CD4-positive, alpha-beta T cell treated with Interleukin-17A for 4 hours (primary cell): ENCODE data around the gene STMN1.
A peak's percentile ranks its signal among the peaks of the same experiment; 100 is the strongest.

ENCODE experiments used
- DNase-seq: peaks from one replicate; pipeline ENCODE4 v3.0.0-alpha.2; 2020; ENCODE audit warnings: mixed read lengths

Gene STMN1

GRCh38 chr1:25890239-25891034 is 15.8 kb downstream of the STMN1 start:
- DNase-seq = no peak

DNA sequence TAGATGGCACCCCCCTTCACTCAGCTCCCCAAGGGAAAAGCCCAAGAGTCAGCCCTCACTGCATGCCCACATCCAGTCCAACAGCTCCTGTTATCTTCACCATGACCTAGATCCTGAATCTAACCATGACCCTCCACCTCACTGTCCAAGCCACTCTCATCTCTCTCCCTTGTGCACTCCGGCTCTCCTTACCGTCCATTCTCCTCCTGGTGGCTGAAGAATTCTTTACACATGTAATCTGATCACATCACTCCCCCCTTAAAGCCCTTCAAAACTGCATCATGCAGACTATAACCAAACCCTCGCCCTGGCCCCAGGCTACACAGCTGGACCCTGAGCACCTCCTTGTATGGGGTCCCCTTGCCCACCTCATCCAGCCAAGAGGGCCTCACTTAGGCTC is 16.7 kb downstream of the STMN1 start:
- no peak for DNase-seq

DNA sequence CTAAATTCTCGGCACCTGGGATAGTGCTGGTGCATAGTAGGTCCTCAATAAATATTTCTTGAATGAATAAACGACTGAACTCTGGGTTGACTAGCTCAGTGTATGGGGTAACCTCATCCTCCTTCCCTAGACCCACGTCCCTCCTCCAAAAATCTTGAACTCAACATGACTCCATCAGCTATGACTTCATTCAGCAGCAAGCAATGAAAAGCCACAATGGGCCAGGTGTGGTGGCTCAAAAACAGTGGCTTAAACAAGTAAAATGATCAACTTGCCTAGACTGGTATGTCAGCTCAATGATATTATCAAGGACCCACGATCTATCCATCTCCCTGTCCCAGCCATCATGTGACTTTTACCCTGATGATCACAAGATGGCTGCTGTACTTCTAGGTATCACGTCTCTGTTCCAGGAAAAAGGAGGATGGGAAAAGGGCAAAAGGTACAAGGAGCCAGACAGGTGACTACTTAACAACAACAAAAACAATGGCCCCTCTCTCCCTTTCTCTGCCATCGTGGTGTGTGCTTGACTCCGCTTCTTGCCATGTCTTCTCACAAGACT is 17.7 kb downstream of the STMN1 start:
- no peak for DNase-seq

DNA sequence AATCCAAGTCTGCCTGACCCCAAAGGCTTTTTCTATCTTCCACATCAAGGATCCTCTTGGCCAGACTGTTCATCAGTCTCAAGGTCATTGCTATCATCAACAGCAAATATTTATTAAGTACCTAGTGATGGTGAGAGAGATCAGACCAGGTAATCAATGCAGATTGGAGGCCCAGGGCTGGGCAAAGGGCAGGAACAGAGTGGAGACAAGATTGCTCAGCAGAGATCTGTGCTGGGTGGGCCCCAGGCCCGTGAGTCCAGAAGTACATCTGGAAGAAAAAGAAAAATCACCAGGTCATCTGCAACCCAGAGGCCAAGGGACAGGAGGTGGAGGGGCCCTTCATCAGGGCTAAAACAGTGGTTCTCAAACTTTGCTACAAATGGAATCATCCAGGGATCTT is 20.6 kb downstream of the STMN1 start:
- no peak for DNase-seq

DNA sequence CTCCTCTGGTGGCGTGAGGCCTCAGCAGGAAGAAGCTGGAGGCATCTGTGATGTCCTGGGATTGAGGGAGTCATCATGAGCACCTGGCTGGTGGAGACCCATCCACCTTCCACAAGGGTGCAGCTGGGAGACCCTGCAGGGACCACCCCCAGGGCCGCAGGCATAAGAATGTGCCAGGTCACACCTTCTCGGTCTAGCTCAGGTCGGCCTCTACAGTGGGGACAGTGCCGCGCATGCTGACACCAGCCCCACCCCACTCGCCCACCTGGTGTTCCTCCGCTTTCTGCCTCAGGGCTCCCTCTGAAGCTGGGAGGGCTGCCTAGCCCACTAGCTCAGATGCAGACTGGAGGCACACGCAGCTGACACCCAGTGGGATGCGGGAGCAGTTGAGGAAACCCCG is 25.0 kb downstream of the STMN1 start:
- no peak for DNase-seq

DNA sequence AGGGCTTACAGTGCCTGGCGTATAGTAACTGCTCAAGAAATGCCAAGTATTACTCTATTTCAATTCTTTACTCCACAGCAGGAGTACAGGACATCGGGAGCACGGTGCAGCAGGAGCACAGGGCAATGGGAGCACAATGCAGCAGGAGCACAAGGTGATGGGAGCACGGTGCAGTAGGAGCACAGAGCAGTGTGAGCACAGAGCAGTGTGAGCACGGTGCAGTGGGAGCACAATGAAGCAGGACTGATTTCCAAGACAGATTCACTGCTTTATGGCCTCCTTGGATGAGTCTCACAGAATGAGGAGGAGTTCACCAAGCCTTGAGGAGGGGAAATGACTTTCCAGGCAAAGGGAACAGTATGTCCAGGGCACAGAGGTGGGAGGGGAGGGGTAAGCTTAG is 25.7 kb downstream of the STMN1 start:
- DNase-seq = no peak

- DNase-seq = no peak
Measured at GRCh38 chr1:25879675-25880074, 26.5 kb downstream of the STMN1 start.

GRCh38 chr1:25878690-25879089 is 27.5 kb downstream of the STMN1 start:
- no peak for DNase-seq

GRCh38 chr1:25877155-25877554 is 29.1 kb downstream of the STMN1 start:
- DNase-seq = no peak

GRCh38 chr1:25876693-25877077 is 29.5 kb downstream of the STMN1 start:
- DNase-seq = no peak

DNA sequence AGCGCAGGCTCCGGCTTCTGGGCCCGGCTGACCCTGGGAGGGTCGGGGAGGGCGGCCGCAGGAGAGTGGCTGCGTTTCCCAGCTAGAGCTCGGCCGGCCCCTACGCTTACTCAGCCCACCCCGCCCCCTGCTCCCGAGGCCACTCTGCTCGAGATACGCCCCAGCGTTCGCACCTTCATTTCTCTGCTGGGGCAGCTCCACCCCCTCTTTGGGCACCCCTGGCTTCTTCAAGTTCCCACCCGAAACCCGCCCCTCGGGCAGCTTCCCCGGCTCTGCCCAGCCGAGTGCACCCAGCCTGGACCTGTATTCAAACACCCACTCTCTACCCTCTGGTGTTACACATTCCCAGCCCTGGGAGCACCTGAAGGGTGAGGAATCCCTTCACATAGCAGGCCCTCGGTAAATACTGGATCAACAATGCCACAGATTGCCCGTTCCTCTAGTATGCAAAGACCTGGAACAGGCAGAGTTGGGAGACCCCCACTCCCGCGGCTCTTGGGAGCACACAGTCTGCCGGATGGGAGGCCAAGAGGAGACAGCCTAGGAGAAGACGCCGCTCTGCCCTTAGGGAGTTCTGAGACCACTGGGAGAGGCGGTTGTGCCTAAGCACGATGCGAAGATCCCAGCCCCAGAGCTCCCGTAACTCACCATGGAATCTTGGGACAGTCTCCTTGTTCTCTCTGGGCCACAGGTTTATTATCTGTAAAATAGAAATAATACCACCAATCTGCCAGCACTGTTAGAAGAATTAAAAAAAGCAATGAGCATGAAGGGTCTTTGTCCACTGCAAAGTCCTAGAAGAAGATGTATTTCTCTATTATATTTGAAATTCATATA is 30.1 kb downstream of the STMN1 start:
- DNase-seq = peak; percentile 43

GRCh38 chr1:25875154-25875855 is 30.9 kb downstream of the STMN1 start, which contains the start of gene PAQR7:
PAQR7 (minus strand) TSS chr1:25875708; CDS start chr1:25863839, 11,869 bp downstream.
- DNase-seq = peak; percentile 74

GRCh38 chr1:25874635-25875153 is 31.5 kb downstream of the STMN1 start:
- DNase-seq = no peak

GRCh38 chr1:25874209-25874608 is 32.0 kb downstream of the STMN1 start:
- DNase-seq = no peak

DNA sequence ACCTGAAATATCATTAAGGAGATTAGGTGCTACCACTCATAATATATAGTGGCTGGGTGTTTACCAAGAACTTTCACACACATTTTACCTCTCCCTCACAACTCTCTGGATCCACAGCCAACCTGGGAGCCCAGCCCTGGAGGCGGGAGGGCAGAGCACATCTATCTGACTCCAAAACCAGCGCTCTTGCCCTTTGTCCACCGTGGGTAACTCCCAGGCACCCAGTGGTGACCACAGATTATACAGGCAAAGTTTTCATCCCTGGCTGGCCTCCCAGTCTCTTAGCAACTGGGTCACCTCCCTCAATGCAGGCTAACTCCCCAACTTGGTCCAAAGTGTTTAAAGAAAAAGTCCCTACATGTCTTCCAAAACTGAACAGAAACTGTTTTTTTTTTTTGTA is 33.1 kb downstream of the STMN1 start:
- DNase-seq = no peak

- no peak for DNase-seq
Measured at GRCh38 chr1:25872713-25873112, 33.5 kb downstream of the STMN1 start.

DNA sequence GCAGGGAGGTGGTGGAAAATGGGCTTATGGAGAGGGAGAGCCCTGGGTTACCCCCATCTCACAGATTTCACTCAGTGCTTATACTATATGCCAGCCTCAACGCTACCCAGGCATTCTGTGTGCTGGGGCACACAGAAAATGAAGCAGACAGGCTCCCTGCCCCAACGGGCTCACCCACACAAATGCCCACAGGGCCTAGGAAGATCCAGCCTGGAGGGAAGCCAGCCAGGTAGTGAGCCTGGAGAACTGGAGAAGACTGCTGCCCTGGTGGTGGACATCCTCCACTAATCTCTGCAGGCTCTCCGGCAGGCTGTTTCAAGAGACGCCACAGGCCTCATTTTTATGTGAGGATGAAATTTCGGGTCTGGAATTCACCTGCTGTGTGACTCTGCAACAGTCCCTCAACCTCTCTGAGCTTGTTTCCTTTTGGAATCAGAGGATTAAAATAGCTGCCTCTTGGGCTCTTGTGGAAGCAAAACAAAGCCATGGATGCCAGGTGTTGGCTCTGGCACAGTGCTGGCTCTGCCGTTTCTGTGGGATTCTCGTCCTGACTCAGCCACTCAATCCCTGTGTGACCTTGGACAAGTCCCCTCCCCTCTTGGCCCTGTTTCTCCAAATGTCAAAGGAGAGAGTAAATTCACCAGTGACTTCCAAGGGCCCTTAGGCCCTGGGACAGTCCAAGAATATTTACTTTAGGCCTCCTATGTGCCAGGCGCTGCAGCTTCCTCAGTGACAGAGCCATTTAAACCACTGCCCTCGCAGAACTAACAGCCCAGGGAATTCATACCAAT is 34.3 kb downstream of the STMN1 start:
- DNase-seq = no peak

- DNase-seq = no peak
Measured at GRCh38 chr1:25871086-25871703, 35.0 kb downstream of the STMN1 start.

GRCh38 chr1:25870614-25871013 is 35.6 kb downstream of the STMN1 start:
- no peak for DNase-seq

GRCh38 chr1:25869909-25870606 is 36.2 kb downstream of the STMN1 start:
- no peak for DNase-seq
